Kidney epithelial cell (primary cell): ENCODE results near the gene EIF3L. TPM values are rescaled to one million over a fixed set of nuclear protein-coding genes. Genes with fewer than 3 reads are reported as not detected.

ENCODE experiments used
- DNase-seq: peaks from one replicate; pipeline ENCODE4 v3.0.0-alpha.2; 2010; ENCODE audit warnings: low read depth
- H3K27me3 ChIP-seq: 2 replicates; pipeline ENCODE4 v1.6.0; 2011; ENCODE audit warnings: low read length; ENCODE audit not compliant: control insufficient read depth, insufficient read depth
- H3K36me3 ChIP-seq: 2 replicates; pipeline ENCODE4 v1.5.1; 2011; ENCODE audit warnings: low read length; ENCODE audit not compliant: control insufficient read depth, insufficient read depth
- H3K4me3 ChIP-seq: 2 replicates; pipeline ENCODE4 v1.5.1; 2011; ENCODE audit warnings: low read depth, mild to moderate bottlenecking, control low read depth, low read length
- CTCF ChIP-seq: IDR thresholded peaks from 2 replicates; pipeline ENCODE4 v1.5.1; 2011; ENCODE audit warnings: mild to moderate bottlenecking, moderate library complexity, low read length, control low read depth, inconsistent platforms; ENCODE audit not compliant: insufficient read depth, poor library complexity, severe bottlenecking
- total RNA-seq: library from RNA; depleted of rRNA; stranded (reverse); fragments of >200 nt; gene quantifications from 2 replicates; pipeline ENCODE4 v1.2.3, GENCODE V29; 2015

The EIF3L gene
- total RNA-seq, 1 donor from 2014 or later: 439 TPM

- no peak for DNase-seq
- no peak for TF ChIP-seq CTCF
- no peaks in the 10 kb centered on the region for H3K27me3 ChIP-seq
- no peaks in the 10 kb centered on the region for H3K36me3 ChIP-seq
- H3K4me3 ChIP-seq: no peak overlapping the region
Measured at GRCh38 chr22:37910890-37911672, 61.9 kb downstream of the EIF3L start.

- H3K4me3 ChIP-seq: no peak overlapping the region
- DNase-seq: no peak
- no peaks in the 10 kb centered on the region for H3K27me3 ChIP-seq
- peaks cover 3% of the 10 kb centered on the region for H3K36me3 ChIP-seq
- TF ChIP-seq CTCF: no peak
Measured at GRCh38 chr22:37911697-37912096, 62.5 kb downstream of the EIF3L start.

GRCh38 chr22:37912171-37912570 is 63.0 kb downstream of the EIF3L start:
- peaks cover 3% of the 10 kb centered on the region for H3K36me3 ChIP-seq
- H3K27me3 ChIP-seq: no peaks in the 10 kb centered on the region
- no peak overlapping the region for H3K4me3 ChIP-seq
- no peak for TF ChIP-seq CTCF
- no peak for DNase-seq

- no peak overlapping the region for H3K4me3 ChIP-seq
- no peaks in the 10 kb centered on the region for H3K27me3 ChIP-seq
- peaks cover 3% of the 10 kb centered on the region for H3K36me3 ChIP-seq
- TF ChIP-seq CTCF: no peak
- no peak for DNase-seq
Measured at GRCh38 chr22:37913233-37913721, 64.1 kb downstream of the EIF3L start.

- Histone ChIP-seq H3K36me3 (peaks cover 3% of the 10 kb centered on the region), H3K27me3 (no peaks in the 10 kb centered on the region), H3K4me3 (no peak overlapping the region)
- no peak for DNase-seq
- no peak for TF ChIP-seq CTCF
Measured at GRCh38 chr22:37916311-37916710, 67.1 kb downstream of the EIF3L start.
